ENCODE data around the gene JPT1.
"Not testable (repeated sequence)": the region's sequence is repeated elsewhere in the genome, so short reads cannot be mapped to it uniquely, and the experiment has no call there.

JPT1 gene

DNA sequence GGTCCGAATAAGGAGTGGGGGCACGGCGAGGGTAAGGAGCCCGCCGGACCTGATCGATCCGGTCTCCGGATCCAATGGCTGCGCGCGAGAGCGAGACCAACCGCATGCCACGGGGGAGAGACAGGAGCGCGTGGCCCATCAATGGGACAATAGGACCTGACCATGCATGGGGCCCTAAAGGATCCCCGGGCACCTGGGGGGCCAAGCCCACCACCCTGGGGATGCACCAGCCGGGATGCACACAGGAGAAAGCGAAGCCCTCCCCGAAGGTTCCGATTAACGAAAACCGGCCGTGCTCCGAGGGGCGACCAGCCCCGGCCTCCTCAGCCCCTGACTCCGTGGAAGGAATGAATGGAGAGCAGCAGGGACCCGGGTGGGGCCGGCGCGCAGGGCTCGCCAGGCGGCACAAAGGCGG is 525 bp downstream of the JPT1 start:
- DNase-seq: no peak

- DNase-seq: no peak
These were observed 1.2 kb downstream of the JPT1 start for GRCh38 chr17:75152922-75153779.

DNA sequence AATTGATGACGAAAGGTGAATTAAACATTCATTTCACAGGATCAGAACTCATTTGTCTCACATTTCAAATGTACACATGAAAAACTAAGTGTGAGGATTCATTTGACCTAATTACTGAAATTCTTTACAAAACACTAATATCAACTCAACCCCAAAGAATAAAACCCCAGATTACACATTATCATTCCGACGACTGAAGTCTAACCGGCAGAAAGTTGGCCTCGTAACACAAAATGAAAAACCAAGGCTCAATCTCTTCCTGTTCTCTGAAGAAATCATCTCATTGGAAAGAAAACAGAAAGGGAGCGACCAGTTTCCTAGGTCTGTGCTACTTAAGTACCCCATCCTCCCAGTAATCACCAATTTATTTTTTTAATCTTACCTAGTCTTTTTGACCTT is 1.8 kb downstream of the JPT1 start:
- DNase-seq: no peak

DNA sequence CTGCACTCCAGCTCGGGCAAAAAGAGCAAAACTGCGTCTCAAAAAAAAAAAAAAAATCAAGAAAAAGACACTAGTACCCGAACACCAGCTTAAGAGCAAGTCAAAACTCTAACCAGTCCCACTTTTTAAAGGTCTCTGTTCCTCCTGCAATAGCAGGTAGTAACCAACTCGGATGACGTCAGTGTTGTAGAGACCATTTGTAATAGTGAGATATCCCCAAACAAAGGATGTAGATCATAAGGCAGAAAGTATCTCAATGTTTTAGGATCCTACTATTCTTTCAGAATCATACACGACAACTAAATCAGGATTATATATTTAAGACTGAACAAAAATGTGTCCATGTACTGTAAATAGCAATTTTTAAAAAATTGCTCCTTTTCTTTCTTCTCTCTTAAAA is 2.4 kb downstream of the JPT1 start:
- DNase-seq: no peak

GRCh38 chr17:75147878-75148546 is 6.3 kb downstream of the JPT1 start:
- DNase-seq: no peak

DNA sequence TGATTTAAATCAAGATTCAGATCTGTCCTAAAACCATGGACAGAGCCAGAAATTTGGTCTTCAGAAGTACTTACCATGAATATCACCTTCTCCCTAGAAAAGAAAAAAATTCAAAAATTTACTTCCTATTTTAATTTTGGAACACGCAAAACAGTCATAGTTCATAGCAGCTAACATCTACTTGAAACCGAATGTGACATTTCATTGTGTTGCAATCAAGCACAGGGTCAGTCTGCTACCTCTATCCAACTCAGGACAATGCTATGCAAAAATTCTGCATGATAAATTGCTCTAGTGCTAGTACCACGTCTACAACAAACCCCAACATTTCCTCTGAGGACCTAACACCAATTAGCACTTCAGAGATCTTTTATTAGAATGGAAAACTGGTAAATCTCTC is 7.7 kb downstream of the JPT1 start:
- DNase-seq: no peak

- no peak for DNase-seq
These were observed 9.3 kb downstream of the JPT1 start for GRCh38 chr17:75144816-75145512.

DNA sequence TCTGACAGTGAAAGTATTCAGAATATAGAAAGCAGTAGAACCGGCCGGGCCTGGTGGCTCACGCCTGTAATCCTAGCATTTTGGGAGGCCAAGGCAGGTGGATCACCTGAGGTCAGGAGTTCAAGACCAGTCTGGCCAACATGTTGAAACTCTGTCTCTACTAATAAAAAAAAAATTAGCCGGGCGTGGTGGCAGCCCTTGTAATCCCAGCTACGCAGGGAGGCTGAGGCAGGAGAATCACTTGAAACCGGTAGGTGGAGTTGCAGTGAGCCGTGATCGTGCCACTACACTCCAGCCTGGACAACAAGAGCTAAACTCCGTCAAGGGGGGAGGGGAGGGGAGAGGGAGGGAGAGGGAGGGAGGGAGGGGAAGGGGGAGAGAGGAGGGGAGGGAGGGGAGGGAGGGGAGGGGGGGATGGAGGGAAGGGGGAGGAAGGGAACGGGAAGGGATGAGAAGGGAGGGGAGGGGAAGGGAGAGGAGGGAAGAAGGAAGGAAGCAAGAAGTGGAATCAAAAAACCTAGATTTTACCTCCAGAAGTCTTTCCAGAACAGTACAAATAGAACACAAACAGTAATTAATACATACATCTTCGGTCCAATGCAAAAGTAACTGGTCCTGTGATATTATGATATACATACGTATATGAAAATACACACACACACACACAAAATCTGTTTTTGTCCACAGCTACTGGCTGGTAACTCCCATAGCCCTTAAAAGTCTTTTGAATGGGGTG is 11.9 kb downstream of the JPT1 start:
- no peak for DNase-seq

- DNase-seq: no peak
These were observed 15.8 kb downstream of the JPT1 start for GRCh38 chr17:75138519-75138918.

DNA sequence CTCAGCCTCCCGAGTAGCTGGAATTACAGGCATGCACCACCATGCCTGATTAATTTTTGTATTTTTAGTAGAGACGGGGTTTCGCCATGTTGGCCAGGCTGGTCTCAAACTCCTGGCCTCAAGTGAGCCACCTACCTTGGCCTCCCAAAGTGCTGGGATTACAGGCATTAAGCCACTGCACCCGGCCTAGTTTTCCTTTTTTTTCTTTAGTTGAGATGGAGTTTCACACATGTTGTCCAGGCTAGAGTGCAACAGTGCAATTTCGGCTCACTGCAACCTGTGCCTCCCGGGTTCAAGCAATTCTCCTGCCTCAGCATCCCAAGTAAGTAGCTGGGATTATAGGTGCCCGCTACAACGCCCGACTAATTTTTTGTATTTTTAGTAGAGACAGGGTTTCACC is 16.6 kb downstream of the JPT1 start:
- not testable (repeated sequence) for DNase-seq

GRCh38 chr17:75135946-75136345 is 18.4 kb downstream of the JPT1 start:
- no peak for DNase-seq

DNA sequence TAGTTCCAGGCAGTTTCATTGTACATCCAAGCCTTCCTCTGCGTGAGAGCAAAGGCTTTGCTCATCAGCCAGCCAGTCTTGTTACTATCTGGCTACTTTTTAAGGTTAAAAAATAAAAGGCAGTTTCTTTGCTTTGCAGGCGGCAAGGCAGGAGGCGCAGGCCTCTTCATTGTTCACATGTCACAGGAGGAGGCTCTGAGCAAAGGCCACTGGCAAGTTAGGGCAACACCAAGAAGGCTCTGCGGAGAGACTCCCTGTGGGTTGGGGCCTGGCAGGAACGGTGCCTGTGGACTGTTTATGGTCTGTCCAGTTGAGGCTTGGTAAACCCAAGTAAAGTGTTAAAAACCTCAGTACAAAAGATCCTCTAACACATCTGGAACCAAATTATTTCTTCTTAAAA is 18.9 kb downstream of the JPT1 start:
- no peak for DNase-seq

GRCh38 chr17:75133607-75134347 is 20.5 kb downstream of the JPT1 start:
- not testable (repeated sequence) for DNase-seq

- DNase-seq: no peak
These were observed 21.3 kb downstream of the JPT1 start for GRCh38 chr17:75133001-75133400.

DNA sequence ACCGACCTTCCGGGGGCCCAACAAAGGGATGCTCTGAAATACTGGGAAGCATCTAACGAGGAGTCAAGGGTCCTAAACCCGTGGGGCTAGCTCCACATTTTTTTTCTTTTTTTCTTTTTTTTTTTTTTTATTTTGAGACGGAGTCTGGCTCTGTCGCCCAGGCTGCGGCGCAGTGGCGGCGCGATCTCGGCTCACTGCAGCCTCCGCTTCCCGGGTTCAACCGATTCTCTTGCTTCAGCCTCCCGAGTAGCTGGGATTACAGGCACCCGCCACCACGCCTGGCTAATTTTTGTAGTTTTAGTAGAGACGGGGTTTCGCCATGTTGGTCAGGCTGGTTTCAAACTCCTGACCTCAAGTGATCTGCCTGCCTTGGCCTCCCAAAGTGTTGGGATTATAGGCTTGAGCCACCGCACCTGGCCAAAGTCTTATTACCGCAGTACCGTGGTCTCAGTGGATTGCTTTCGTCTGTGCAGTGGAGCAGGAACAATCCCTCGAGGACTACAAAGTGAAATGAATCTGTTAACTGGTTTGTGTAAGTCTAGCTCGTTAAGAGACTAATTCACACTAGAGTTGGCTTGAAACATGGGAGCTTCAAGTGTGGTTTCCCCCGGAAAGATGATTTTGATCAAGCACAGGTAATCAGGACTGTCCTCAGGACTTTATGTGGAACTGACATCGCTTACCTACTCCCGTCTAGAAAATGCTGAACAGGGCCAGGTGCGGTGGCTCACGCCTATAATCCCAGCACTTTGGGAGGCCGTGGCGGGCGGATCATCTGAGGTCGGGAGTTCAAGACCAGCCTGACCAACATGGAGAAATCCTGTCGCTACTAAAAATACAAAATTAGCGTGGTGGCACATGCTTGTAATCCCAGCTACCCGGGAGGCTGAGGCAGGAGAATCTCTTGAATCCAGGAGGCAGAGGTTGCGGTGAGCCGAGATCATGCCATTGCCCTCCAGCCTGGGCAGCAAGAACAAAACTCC is 22.0 kb downstream of the JPT1 start:
- DNase-seq: not testable (repeated sequence)

DNA sequence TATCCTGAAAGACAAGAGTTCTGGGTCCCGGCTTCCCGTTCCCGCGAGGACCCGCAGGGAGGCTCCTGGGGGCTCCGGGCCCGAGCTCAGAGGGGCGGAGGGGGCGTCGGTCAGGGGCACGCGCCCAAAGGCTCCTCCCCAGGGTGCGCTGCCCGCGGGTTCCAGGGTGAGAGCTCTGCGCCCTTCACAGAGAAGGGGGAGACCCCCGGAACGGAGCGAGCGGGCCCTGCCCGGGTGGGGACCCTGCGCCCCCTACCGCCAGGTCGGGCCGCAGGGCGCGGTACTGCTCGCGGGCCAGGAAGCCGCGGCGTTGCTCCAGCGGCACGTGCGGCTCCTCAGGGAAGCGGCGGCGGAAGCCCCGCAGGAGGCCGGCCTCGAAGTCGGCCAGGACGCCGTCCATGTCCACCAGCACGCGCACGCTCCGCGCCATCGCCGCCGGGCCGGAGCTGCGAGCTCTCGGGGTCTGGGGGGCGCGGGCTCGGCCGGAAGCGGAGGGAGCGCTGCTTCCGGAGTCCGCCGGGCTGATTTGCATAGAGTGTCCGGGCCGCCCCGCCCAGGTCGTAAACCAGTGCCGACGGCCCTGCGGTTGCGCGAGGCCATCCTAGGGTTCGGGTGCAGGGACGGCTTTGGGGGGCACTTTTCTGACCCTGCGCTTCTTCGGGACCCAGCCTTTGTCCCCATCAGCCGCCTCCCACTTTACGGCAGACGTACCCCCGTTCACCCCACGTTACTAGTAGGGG is 22.9 kb downstream of the JPT1 start, which contains the start of gene NT5C:
NT5C (minus strand) TSS at position 465 of the 740 bp plus-strand sequence; CDS start at position 430, 35 bp downstream.
- DNase-seq: peak; percentile 52

GRCh38 chr17:75130632-75131277 is 23.6 kb downstream of the JPT1 start:
- DNase-seq: no peak

DNA sequence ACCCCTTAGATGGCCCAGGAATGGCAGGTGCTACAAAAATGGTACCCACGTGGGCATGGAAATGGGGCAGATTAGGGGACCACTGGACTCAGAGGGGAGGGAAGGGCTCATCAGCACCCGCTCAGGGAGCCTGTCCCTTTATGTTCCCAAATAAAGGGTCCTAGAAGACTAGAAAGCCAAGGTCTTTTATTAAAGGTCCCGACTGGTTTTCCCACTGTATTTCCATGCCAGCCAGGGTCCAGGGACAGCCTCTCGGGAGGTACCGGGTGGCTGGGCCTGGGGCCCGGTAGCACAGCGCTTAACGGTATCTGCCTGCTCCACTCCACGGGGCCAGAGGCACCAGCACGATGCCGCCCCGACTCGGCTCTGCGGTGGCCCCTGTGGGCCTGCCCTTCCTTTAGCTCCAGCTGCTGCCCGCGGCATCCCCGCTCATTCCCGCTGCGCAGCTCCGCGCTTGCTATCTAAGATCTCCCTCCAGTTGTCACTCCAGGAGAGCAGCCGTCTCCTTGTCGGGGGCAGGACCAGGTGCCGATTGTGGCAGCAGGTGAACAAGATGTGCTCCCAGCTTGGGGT is 24.2 kb downstream of the JPT1 start:
- no peak for DNase-seq

DNA sequence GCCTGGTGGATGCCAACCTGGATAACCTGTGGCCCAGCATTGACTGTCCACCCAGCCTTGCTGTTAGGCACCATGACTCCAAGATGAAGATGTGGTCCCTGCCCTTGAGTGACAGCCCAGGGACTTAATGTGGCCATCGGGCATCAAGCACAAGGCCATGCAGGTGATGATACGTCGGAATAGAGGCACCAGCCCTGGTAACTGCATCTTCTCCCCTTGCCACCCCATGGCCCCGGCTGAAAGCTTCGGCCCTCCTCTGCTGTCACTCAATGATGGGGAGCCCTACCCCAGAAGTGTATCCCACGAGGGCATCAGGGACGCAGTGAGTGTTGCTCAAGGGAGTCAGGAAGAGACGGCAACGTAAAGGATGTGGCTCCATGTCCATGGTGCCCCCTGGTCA is 24.7 kb downstream of the JPT1 start:
- no peak for DNase-seq

Data from GOT3 (cell line).